Thyroid gland (tissue), 4 donors: ENCODE data around the gene ADAMTS17. TPM values are rescaled to one million over a fixed set of nuclear protein-coding genes. Genes with fewer than 3 reads are reported as not detected.
"Not testable (repeated sequence)": the region's sequence is repeated elsewhere in the genome, so short reads cannot be mapped to it uniquely, and the experiment has no call there.

Source experiments
- DNase-seq, 2 donors: peaks; one replicate each; pipeline ENCODE4 v3.0.0-alpha.2; 2019
- H3K27ac ChIP-seq, 3 donors: fragments of 200-600 bp; sonication (generic); 1 replicate in 2 of 3; 2 replicates in 1 of 3; pipeline ENCODE4 v1.5.1; 2016 to 2019; ENCODE audit warnings: mild to moderate bottlenecking in 1 of 3, moderate library complexity in 1 of 3
- H3K27me3 ChIP-seq: fragments of 200-600 bp; sonication (generic); one replicate; pipeline ENCODE4 v1.5.1; 2019
- H3K36me3 ChIP-seq, 2 donors: fragments of 200-600 bp; sonication (generic); one replicate each; pipeline ENCODE4 v1.5.1; 2016 to 2019
- H3K4me1 ChIP-seq, 2 donors: fragments of 200-600 bp; sonication (generic); one replicate each; pipeline ENCODE4 v1.5.1; 2017 to 2019
- H3K4me3 ChIP-seq, 3 donors: fragments of 200-600 bp; sonication (generic); replicated peaks in 1 of 3; 1 replicate in 2 of 3; 2 replicates in 1 of 3; pipeline ENCODE4 v1.5.1; 2016; ENCODE audit warnings: mild to moderate bottlenecking in 1 of 3
- H3K9me3 ChIP-seq: fragments of 200-600 bp; sonication (generic); one replicate; pipeline ENCODE4 v1.5.1; 2017
- POLR2A ChIP-seq, 2 donors: fragments of 450-650 bp; IDR thresholded peaks; one replicate each; pipeline ENCODE4 v1.6.1; 2017; ENCODE audit warnings: antibody characterized with exemption in 2 of 2, mild to moderate bottlenecking in 2 of 2, moderate library complexity in 1 of 2
- WGBS, 2 donors: methylation state at CpG; one replicate each; pipeline ENCODE4 v1.1.5; 2017; 5-methylcytosine and 5-hydroxymethylcytosine counted together
- intact Hi-C: fragments of 100-400 bp; cut with DNase I; formaldehyde crosslinking; loops from one replicate; pipeline ENCODE4 v1.15.1; 2023
- total RNA-seq, 4 donors: library from RNA; depleted of rRNA; stranded (reverse); fragments of >200 nt; gene quantifications; one replicate each; pipeline ENCODE4 v1.2.3, GENCODE V29; 2016
- TF ChIP-seq, protein P1 (sequence below), 6 experiments: fragments of 200-600 bp in 3 of 6; fragments of 450-650 bp in 3 of 6; sonication (generic) in 3 of 6; IDR thresholded peaks; one replicate each; pipeline ENCODE4 v1.5.1; 2016 to 2019; ENCODE audit warnings: antibody characterized with exemption in 6 of 6, mild to moderate bottlenecking in 2 of 6, inconsistent platforms in 1 of 6, moderate library complexity in 1 of 6

The ADAMTS17 gene
- total RNA-seq, 4 donors from 2014 or later, result 3.5 to 667 (median 5.3) TPM

DNA sequence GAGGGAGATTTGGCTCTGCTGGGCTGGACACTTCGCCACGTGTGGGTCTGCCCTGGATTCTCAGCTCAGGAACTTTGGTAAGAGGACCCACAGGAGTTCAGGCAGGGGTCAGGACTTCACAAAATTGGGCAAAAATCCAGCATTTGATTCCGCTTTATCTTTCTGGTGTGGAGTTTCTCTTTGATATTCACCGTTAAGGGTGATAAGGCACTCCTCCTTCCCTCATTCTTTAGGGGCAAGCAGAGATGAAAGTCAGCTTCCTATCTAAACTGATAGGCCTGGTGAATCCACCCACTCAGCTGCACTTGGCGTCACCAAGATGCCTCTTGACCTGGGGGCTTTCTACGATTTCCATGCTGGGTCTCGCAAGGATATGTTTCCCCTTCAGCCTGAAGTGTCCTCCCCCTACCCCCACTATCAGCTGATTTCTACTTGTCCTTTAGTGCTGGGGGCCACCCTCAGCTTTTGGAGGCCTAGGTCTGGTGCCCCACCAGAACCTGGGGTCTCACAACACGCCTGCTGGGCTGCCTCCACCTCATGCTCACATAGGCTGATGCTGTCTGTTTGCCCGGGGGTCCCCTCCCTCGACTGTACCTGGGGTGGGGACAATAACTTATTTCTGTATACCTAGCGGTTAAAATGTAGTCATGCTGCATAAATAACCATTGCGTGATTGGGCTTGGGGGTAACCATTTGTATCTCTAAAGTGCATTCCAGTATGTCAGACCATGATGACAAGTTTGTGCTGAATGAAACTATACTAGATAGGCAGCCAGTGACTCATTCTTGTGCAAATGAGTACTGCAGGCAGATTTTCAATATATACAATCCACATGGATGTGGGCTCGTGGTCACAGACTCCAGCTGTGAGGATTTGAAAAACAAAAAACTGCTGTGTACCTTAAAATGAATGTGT is 248.3 kb downstream of the ADAMTS17 start:
- Histone ChIP-seq H3K4me1 (no peaks in the 10 kb centered on the region), H3K27me3 (no peaks in the 10 kb centered on the region), H3K4me3 (no peak overlapping the region), H3K9me3 (no peaks in the 10 kb centered on the region), H3K27ac (no peak overlapping the region), H3K36me3 (no peaks in the 10 kb centered on the region)
- no peak for TF ChIP-seq POLR2A (IDR thresholded peaks at IDR 0.05)
- TF ChIP-seq, protein P1, sequence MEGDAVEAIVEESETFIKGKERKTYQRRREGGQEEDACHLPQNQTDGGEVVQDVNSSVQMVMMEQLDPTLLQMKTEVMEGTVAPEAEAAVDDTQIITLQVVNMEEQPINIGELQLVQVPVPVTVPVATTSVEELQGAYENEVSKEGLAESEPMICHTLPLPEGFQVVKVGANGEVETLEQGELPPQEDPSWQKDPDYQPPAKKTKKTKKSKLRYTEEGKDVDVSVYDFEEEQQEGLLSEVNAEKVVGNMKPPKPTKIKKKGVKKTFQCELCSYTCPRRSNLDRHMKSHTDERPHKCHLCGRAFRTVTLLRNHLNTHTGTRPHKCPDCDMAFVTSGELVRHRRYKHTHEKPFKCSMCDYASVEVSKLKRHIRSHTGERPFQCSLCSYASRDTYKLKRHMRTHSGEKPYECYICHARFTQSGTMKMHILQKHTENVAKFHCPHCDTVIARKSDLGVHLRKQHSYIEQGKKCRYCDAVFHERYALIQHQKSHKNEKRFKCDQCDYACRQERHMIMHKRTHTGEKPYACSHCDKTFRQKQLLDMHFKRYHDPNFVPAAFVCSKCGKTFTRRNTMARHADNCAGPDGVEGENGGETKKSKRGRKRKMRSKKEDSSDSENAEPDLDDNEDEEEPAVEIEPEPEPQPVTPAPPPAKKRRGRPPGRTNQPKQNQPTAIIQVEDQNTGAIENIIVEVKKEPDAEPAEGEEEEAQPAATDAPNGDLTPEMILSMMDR (IDR thresholded peaks at IDR 0.05), result no peak
- 82 to 88% methylated on average over 13 of the region's 13 CpGs for WGBS, 2 donors
- DNase-seq, result no peak
- intact Hi-C loops, result no loop called here

DNA sequence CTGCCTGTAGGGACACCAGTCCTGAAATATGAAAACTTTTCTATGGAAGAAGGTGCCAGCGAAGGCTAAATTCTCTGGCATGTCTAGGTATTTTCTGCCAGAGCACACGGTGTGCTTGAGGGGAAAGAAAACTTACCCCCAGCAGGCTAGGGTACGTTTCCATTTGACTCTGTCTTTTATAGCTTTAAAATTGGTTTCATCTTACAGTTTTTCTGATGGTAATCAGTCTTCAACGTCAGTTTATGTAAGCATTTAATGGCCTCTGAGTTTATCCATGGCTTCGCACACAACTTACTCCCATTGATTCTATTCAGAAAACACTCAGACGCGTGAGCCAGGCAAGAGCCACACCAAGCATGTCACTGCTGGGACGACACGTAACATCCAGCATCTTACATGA is 249.7 kb downstream of the ADAMTS17 start:
- Histone ChIP-seq H3K4me3 (no peak overlapping the region), H3K27me3 (no peaks in the 10 kb centered on the region), H3K9me3 (no peaks in the 10 kb centered on the region), H3K27ac (no peak overlapping the region), H3K36me3 (no peaks in the 10 kb centered on the region), H3K4me1 (no peaks in the 10 kb centered on the region)
- TF ChIP-seq, protein P1 (IDR thresholded peaks at IDR 0.05), result no peak
- TF ChIP-seq POLR2A (IDR thresholded peaks at IDR 0.05), result no peak
- 86 to 90% methylated on average over 9 of the region's 9 CpGs for WGBS, 2 donors
- no peak for DNase-seq
- intact Hi-C loops, result no loop called here

DNA sequence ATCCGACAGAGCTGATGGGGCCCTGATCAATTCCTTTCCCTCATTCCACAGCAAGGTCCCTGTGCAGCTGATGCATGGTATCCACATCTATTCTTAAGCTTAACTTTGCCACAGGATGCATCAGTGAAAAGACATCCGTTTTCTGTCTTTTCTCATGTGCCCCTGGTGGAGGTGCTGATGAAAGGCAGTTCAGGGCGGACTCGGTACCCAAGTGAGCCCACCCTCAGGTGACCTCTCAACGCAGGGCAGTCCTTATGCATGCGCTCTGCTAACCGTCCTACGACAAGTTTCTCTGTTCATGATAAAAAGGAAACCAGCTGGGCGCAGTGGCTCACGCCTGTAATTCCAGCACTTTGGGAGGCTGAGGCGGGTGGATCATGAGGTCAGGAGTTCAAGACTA is 251.4 kb downstream of the ADAMTS17 start:
- Histone ChIP-seq H3K4me3 (no peak overlapping the region), H3K36me3 (no peaks in the 10 kb centered on the region), H3K27me3 (no peaks in the 10 kb centered on the region), H3K4me1 (no peaks in the 10 kb centered on the region), H3K27ac (no peak overlapping the region), H3K9me3 (no peaks in the 10 kb centered on the region)
- no peak for TF ChIP-seq POLR2A (IDR thresholded peaks at IDR 0.05)
- TF ChIP-seq, protein P1 (IDR thresholded peaks at IDR 0.05), result no peak
- WGBS, 2 donors, result 88 to 90% methylated on average over 11 of the region's 11 CpGs
- no peak for DNase-seq
- intact Hi-C loops, result no loop called here

DNA sequence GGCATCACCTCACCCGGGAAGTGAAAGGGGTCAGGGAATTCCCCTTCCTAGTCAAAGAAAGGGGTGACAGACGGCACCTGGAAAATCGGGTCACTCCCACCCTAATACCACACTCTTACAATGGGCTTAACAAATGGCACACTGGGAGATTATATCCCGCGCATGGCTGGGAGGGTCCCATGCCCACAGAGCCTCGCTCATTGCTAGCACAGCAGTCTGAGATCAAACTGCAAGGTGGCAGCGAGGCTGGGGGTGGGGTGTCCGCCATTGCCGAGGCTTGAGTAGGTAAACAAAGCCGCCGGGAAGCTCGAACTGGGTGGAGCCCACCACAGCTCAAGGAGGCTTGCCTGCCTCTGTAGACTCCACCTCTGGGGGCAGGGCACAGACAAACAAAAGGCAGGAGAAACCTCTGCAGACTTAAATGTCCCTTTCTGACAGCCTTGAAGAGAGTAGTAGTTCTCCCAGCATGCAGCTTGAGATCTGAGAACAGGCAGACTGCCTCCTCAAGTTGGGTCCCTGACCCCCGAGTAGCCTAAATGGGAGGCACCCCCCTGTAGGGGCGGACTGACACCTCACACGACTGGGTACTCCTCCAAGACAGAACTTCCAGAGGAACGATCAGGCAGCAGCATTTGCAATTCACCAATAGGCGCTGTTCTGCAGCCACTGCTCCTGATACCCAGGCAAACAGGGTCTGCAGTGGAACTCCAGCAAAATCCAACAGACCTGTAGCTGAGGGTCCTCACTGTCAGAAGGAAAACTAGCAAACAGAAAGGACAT is 257.5 kb downstream of the ADAMTS17 start:
- intact Hi-C loops, H3K4me3 ChIP-seq, H3K27ac ChIP-seq, H3K36me3 ChIP-seq, H3K4me1 ChIP-seq, H3K9me3 ChIP-seq, H3K27me3 ChIP-seq, DNase-seq: not testable (repeated sequence)
- WGBS, 2 donors, result 83 to 86% methylated on average over 17 of the region's 17 CpGs

DNA sequence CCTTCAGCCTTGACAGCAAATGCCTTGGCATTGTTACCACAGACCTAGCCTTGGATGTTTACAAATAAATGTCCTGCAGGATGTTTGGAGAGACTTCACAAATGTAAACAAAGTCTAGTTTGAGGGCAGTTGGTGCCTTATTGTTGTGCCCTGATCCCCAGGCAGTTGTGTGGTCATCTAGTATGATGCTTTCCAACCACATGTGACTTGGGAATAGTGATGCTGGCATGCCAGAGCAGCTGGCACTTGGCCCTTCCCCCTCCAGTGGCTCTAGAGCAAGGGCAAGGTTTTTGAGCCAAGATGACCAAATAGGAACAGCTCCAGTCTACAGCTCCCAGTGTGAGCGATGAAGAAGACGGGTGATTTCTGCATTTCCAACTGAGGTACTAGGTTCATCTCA is 258.2 kb downstream of the ADAMTS17 start:
- no peak for TF ChIP-seq POLR2A (IDR thresholded peaks at IDR 0.05)
- TF ChIP-seq, protein P1 (IDR thresholded peaks at IDR 0.05), result no peak
- WGBS, 2 donors, result 93 to 95% methylated on average over 2 of the region's 2 CpGs

More for the DNA sequence above, 258.2 kb downstream of the ADAMTS17 start:
- Histone ChIP-seq H3K27ac (no peak overlapping the region), H3K4me1 (peaks cover 3 to 4% of the 10 kb centered on the region in 2 donors), H3K27me3 (no peaks in the 10 kb centered on the region), H3K4me3 (no peak overlapping the region), H3K9me3 (no peaks in the 10 kb centered on the region), H3K36me3 (no peaks in the 10 kb centered on the region)
- intact Hi-C loops, result no loop called here
- peak; percentile 25 to 47 for DNase-seq
